Measurements from ENCODE around the gene TMEM271. TPM values are rescaled to one million over a fixed set of nuclear protein-coding genes. Genes with fewer than 3 reads are reported as not detected.

TMEM271 gene
- total and polyA plus RNA-seq, 2 donors (not counting 1 experiment from before 2014, with no cell fraction given): not detected

- no peak for DNase-seq (ENCODE audit: low read depth in 2 of 2)
Measured at GRCh38 chr4:616091-616490, 40.0 kb upstream of the TMEM271 start.

GRCh38 chr4:613126-613525 lies 37.0 kb upstream of the TMEM271 start:
- H3K4me3 ChIP-seq (replicated peaks in 1 of 4; ENCODE audit: control extremely low read depth in 1 of 4, insufficient read depth in 1 of 4, low read depth in 3 of 4, low read length in 4 of 4): no peak overlapping the region
- H3K4me2 ChIP-seq (ENCODE audit: extremely low read depth, insufficient read depth, low read length): no peak overlapping the region
- no peak for DNase-seq (ENCODE audit: low read depth in 2 of 2)
- no peaks in the 10 kb centered on the region for H4K20me1 ChIP-seq (ENCODE audit: control insufficient read depth, extremely low read depth, insufficient read depth, low read length)
- no peaks in the 10 kb centered on the region for H3K79me2 ChIP-seq (ENCODE audit: control insufficient read depth, insufficient read depth, low read length)
- H3K27me3 ChIP-seq (ENCODE audit: control insufficient read depth, insufficient read depth, low read length): no peaks in the 10 kb centered on the region
- H3K36me3 ChIP-seq (ENCODE audit: control insufficient read depth, insufficient read depth, low read length): no peaks in the 10 kb centered on the region
- no peaks in the 10 kb centered on the region for H3K9me3 ChIP-seq (ENCODE audit: control insufficient read depth, insufficient read depth, low read depth, low read length)
- TF ChIP-seq EZH2 (IDR thresholded peaks at IDR 0.05; ENCODE audit: low read length, missing control alignments): no peak
- no peak overlapping the region for H2AFZ ChIP-seq (ENCODE audit: low read length)
- no peaks in the 10 kb centered on the region for H3K4me1 ChIP-seq (ENCODE audit: control insufficient read depth, extremely low read depth, insufficient read depth, low read length)
- H3K9ac ChIP-seq (ENCODE audit: insufficient read depth, low read length): no peak overlapping the region
- H3K27ac ChIP-seq (ENCODE audit: insufficient read depth, low read length): no peak overlapping the region

More at GRCh38 chr4:616091-616490, 40.0 kb upstream of the TMEM271 start:
- Histone ChIP-seq H4K20me1 (ENCODE audit: control insufficient read depth, extremely low read depth, insufficient read depth, low read length) (no peaks in the 10 kb centered on the region), H3K36me3 (ENCODE audit: control insufficient read depth, insufficient read depth, low read length) (no peaks in the 10 kb centered on the region), H3K9me3 (ENCODE audit: control insufficient read depth, insufficient read depth, low read depth, low read length) (no peaks in the 10 kb centered on the region), H3K27me3 (ENCODE audit: control insufficient read depth, insufficient read depth, low read length) (no peaks in the 10 kb centered on the region), H2AFZ (ENCODE audit: low read length) (no peak overlapping the region), H3K79me2 (ENCODE audit: control insufficient read depth, insufficient read depth, low read length) (no peaks in the 10 kb centered on the region), H3K4me3 (replicated peaks in 1 of 4; ENCODE audit: control extremely low read depth in 1 of 4, insufficient read depth in 1 of 4, low read depth in 3 of 4, low read length in 4 of 4) (no peak overlapping the region), H3K4me1 (ENCODE audit: control insufficient read depth, extremely low read depth, insufficient read depth, low read length) (no peaks in the 10 kb centered on the region), H3K4me2 (ENCODE audit: extremely low read depth, insufficient read depth, low read length) (no peak overlapping the region), H3K27ac (ENCODE audit: insufficient read depth, low read length) (no peak overlapping the region), H3K9ac (ENCODE audit: insufficient read depth, low read length) (no peak overlapping the region)
- TF ChIP-seq EZH2 (IDR thresholded peaks at IDR 0.05; ENCODE audit: low read length, missing control alignments): no peak
- TF ChIP-seq, protein P1, sequence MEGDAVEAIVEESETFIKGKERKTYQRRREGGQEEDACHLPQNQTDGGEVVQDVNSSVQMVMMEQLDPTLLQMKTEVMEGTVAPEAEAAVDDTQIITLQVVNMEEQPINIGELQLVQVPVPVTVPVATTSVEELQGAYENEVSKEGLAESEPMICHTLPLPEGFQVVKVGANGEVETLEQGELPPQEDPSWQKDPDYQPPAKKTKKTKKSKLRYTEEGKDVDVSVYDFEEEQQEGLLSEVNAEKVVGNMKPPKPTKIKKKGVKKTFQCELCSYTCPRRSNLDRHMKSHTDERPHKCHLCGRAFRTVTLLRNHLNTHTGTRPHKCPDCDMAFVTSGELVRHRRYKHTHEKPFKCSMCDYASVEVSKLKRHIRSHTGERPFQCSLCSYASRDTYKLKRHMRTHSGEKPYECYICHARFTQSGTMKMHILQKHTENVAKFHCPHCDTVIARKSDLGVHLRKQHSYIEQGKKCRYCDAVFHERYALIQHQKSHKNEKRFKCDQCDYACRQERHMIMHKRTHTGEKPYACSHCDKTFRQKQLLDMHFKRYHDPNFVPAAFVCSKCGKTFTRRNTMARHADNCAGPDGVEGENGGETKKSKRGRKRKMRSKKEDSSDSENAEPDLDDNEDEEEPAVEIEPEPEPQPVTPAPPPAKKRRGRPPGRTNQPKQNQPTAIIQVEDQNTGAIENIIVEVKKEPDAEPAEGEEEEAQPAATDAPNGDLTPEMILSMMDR (conservative IDR thresholded peaks at IDR 0.05 in 1 of 2, IDR thresholded peaks at IDR 0.05 in 1 of 2; ENCODE audit: low read depth in 1 of 2, low read length in 2 of 2): no peak

DNA sequence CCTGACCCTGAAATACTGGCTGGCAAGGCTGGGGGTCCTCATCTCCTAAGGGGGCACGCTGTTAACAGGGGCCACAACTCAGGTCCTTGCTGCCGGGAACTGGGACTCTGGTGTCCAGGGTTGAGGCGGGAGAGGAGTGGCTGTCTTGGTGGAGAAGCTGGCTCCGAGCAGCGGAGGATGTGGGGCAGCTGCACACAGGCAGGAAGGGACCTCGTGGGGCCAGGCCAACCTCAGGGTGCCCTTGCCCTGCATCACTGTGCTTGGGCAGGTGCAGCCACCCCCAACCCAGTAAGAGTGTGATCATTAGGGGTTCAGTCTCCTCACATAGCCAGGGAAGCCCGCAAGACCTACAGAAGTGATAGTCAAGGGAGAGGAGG lies 36.6 kb upstream of the TMEM271 start:
- Histone ChIP-seq H3K9me3 (ENCODE audit: control insufficient read depth, insufficient read depth, low read depth, low read length) (no peaks in the 10 kb centered on the region), H3K27me3 (ENCODE audit: control insufficient read depth, insufficient read depth, low read length) (no peaks in the 10 kb centered on the region), H3K9ac (ENCODE audit: insufficient read depth, low read length) (no peak overlapping the region), H3K4me2 (ENCODE audit: extremely low read depth, insufficient read depth, low read length) (no peak overlapping the region), H3K4me1 (ENCODE audit: control insufficient read depth, extremely low read depth, insufficient read depth, low read length) (no peaks in the 10 kb centered on the region), H4K20me1 (ENCODE audit: control insufficient read depth, extremely low read depth, insufficient read depth, low read length) (no peaks in the 10 kb centered on the region), H3K27ac (ENCODE audit: insufficient read depth, low read length) (no peak overlapping the region), H2AFZ (ENCODE audit: low read length) (no peak overlapping the region), H3K36me3 (ENCODE audit: control insufficient read depth, insufficient read depth, low read length) (no peaks in the 10 kb centered on the region), H3K79me2 (ENCODE audit: control insufficient read depth, insufficient read depth, low read length) (no peaks in the 10 kb centered on the region), H3K4me3 (replicated peaks in 1 of 4; ENCODE audit: control extremely low read depth in 1 of 4, insufficient read depth in 1 of 4, low read depth in 3 of 4, low read length in 4 of 4) (no peak overlapping the region)
- TF ChIP-seq, protein P1 (conservative IDR thresholded peaks at IDR 0.05 in 1 of 2, IDR thresholded peaks at IDR 0.05 in 1 of 2; ENCODE audit: low read depth in 1 of 2, low read length in 2 of 2): no peak
- no peak for TF ChIP-seq EZH2 (IDR thresholded peaks at IDR 0.05; ENCODE audit: low read length, missing control alignments)
- DNase-seq (ENCODE audit: low read depth in 2 of 2): no peak
